Measurements from ENCODE around the gene ASCL5. TPM values are rescaled to one million over a fixed set of nuclear protein-coding genes. Genes with fewer than 3 reads are reported as not detected.

Gene ASCL5
- total RNA-seq, 6 experiments from 2014 or later: not detected

DNA sequence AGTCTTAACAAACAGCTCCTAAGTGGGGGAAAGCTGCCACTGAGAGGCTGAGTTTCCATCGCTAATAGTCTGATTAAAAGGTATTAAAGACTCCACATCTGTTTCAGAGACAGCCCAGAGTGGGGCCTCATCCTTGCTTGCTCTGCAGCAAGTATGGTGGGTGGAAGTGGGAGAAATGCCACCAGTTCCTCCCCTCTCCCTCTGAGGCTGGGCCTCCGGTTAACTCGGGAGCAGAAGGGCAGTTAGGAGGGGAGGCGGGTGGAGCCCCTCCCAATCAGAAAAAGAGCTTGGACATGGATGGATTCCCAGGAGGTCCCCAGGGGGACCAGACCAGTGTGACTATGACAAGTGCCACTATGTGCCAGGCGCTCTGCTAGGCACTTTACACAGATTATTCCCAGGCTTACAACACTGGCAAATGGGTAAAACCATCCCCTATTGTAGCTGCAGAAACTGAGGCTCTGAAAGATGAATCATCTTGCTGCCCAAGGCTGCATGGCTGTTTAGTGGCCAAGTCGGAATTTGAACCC is 11.4 kb upstream of the ASCL5 start:
- no peak overlapping the region for H3K27ac ChIP-seq
- TF ChIP-seq, protein P1, sequence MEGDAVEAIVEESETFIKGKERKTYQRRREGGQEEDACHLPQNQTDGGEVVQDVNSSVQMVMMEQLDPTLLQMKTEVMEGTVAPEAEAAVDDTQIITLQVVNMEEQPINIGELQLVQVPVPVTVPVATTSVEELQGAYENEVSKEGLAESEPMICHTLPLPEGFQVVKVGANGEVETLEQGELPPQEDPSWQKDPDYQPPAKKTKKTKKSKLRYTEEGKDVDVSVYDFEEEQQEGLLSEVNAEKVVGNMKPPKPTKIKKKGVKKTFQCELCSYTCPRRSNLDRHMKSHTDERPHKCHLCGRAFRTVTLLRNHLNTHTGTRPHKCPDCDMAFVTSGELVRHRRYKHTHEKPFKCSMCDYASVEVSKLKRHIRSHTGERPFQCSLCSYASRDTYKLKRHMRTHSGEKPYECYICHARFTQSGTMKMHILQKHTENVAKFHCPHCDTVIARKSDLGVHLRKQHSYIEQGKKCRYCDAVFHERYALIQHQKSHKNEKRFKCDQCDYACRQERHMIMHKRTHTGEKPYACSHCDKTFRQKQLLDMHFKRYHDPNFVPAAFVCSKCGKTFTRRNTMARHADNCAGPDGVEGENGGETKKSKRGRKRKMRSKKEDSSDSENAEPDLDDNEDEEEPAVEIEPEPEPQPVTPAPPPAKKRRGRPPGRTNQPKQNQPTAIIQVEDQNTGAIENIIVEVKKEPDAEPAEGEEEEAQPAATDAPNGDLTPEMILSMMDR (IDR thresholded peaks at IDR 0.05): no peak
- TF ChIP-seq POLR2A (IDR thresholded peaks at IDR 0.05): no peak

DNA sequence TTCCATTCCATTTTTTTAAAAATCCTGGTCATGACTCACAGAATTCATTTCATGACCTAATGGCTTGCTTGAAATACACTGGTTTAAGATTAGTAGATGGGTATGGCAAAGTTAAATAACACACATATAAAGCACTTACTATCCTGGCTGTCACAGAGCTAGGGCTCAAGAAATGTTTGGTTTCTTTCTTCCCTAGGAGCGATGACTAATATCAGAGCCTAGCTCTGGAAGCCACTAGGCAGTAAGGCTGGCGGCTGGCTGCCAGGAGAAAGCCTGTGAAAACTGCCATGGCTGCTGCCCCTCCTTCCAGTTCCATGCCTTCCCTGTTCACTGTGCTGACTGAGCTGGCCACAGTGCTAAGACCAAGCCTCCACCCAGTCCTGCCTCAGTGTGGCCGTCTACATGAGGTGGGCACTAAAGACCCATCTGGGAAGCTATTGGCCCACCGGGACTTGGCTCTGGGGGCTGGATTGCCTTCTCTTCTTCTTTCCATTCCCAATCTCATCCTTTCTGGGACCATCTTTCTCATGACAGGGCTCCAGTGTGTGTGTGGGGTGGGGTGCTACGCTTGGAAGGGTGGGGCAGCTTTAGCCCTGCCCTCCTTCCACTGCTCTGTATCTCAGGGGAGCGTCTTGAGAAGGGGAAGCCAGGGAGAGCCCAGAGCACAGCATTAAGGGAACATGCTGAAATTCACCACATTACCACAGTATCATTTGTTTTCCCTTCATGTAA is 10.8 kb upstream of the ASCL5 start:
- no peak for ATAC-seq
- DNase-seq: no peak
- intact Hi-C loops (cut with DNase I): no loop called here

More for the DNA sequence above, 11.4 kb upstream of the ASCL5 start:
- peaks cover 0 to 8% (median 2%) of the 10 kb centered on the region in 4 donors for H3K36me3 ChIP-seq
- intact Hi-C loops (cut with DNase I): no loop called here
- DNase-seq: no peak
- 100% methylated on average over 2 of the region's 6 CpGs for WGBS (ENCODE audit: insufficient coverage, low coverage, low lambda C conversion rate, missing lambda C conversion rate)
- no peaks in the 10 kb centered on the region for H3K9me3 ChIP-seq
- H3K27me3 ChIP-seq: no peaks in the 10 kb centered on the region
- no peaks in the 10 kb centered on the region for H3K4me1 ChIP-seq
- ATAC-seq: no peak
- H3K4me3 ChIP-seq: no peak overlapping the region

DNA sequence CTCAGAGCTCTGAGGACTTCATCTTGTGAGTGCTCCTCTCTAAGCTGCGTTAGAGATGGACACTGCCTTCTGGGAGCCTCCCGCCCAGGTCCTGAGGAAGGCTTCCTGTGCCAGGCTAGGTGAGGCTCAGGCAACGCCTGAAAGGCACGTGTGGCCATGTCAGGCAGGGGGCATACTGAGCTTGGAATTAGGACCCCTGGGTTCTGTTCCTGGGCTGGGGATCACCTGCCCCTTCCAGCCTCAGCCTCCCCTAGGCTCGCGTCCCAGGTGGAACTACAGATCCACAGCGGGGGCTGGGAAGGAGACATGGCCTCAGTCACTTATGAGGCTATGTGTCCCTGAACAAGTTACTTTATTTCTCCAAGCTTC is 10.0 kb upstream of the ASCL5 start:
- WGBS (ENCODE audit: insufficient coverage, low coverage, low lambda C conversion rate, missing lambda C conversion rate): no CpG with 5 or more reads among the region's 7 CpGs
- no peak for ATAC-seq

More for the DNA sequence above, 10.8 kb upstream of the ASCL5 start:
- H3K27me3 ChIP-seq: no peaks in the 10 kb centered on the region
- no peak overlapping the region for H3K27ac ChIP-seq
- peaks cover 0 to 5% (median 2%) of the 10 kb centered on the region in 4 donors for H3K36me3 ChIP-seq
- no peak overlapping the region for H3K4me3 ChIP-seq
- no peaks in the 10 kb centered on the region for H3K4me1 ChIP-seq
- no peak for TF ChIP-seq POLR2A (IDR thresholded peaks at IDR 0.05)
- TF ChIP-seq, protein P1 (IDR thresholded peaks at IDR 0.05): no peak
- WGBS (ENCODE audit: insufficient coverage, low coverage, low lambda C conversion rate, missing lambda C conversion rate): 100% methylated on average over 1 of the region's 6 CpGs
- H3K9me3 ChIP-seq: no peaks in the 10 kb centered on the region

DNA sequence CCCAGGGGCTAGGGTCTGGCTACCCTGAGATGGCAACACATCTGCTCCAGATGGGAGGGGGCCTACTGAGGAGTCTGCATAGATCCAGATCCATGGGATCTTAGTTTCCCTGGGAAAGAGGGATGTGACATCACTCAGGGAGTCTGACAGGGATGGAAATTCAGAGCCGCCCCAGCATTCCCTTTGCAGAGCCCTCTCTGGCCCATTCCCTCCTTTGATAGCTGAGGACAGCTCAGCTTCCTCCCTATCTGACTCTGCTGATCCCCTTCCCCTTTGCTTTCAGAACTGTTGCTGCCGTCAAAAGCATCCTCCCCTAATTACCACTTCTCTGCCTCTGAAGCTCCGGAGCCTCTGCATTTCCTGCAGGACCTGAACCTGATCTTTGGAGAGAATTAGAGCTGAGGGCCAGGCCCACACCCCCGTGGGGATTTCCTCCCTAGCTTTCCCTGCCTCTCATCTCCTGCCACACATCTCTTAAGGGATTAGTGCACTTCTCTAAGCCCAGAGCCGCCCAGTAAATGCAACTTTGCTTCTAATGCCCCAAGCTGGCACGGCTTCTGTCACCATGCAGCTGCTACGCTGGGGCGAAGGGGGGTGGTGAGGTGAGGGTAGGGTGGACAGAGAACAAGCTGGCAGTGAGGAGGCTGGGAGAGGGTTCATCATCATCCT is 9.5 kb upstream of the ASCL5 start:
- H3K36me3 ChIP-seq: peaks cover 0 to 5% (median 2%) of the 10 kb centered on the region in 4 donors
- H3K27ac ChIP-seq: no peak overlapping the region
- no peak for DNase-seq

More for the DNA sequence above, 10.0 kb upstream of the ASCL5 start:
- intact Hi-C loops (cut with DNase I): no loop called here
- Histone ChIP-seq H3K36me3 (peaks cover 0 to 5% (median 2%) of the 10 kb centered on the region in 4 donors), H3K9me3 (no peaks in the 10 kb centered on the region), H3K4me3 (no peak overlapping the region), H3K4me1 (no peaks in the 10 kb centered on the region), H3K27me3 (no peaks in the 10 kb centered on the region), H3K27ac (no peak overlapping the region)
- no peak for DNase-seq
- no peak for TF ChIP-seq POLR2A (IDR thresholded peaks at IDR 0.05)
- TF ChIP-seq, protein P1 (IDR thresholded peaks at IDR 0.05): no peak

More for the DNA sequence above, 9.5 kb upstream of the ASCL5 start:
- H3K4me1 ChIP-seq: no peaks in the 10 kb centered on the region
- H3K4me3 ChIP-seq: no peak overlapping the region
- intact Hi-C loops (cut with DNase I): no loop called here
- 83% methylated on average over 3 of the region's 8 CpGs for WGBS (ENCODE audit: insufficient coverage, low coverage, low lambda C conversion rate, missing lambda C conversion rate)
- H3K27me3 ChIP-seq: no peaks in the 10 kb centered on the region
- TF ChIP-seq, protein P1 (IDR thresholded peaks at IDR 0.05): no peak
- no peak for TF ChIP-seq POLR2A (IDR thresholded peaks at IDR 0.05)
- no peak for ATAC-seq
- no peaks in the 10 kb centered on the region for H3K9me3 ChIP-seq
